ENCODE data around the gene ZBTB45. TPM values are rescaled to one million over a fixed set of nuclear protein-coding genes. Genes with fewer than 3 reads are reported as not detected.
"Not testable (repeated sequence)": the region's sequence is repeated elsewhere in the genome, so short reads cannot be mapped to it uniquely, and the experiment has no call there.

Gene ZBTB45
- polyA plus RNA-seq, 1 donor = 11.6 TPM

- DNase-seq = no peak
Measured at GRCh38 chr19:58474997-58475713, 44.5 kb downstream of the ZBTB45 start.

- no peak for DNase-seq
Measured at GRCh38 chr19:58474291-58474996, 45.2 kb downstream of the ZBTB45 start.

GRCh38 chr19:58473775-58474174, 45.8 kb downstream of the ZBTB45 start:
- no peak for DNase-seq

GRCh38 chr19:58471736-58472135, 47.9 kb downstream of the ZBTB45 start:
- no peak for DNase-seq

GRCh38 chr19:58470837-58471543, 48.6 kb downstream of the ZBTB45 start:
- not testable (repeated sequence) for DNase-seq

- no peak for DNase-seq
Measured at GRCh38 chr19:58469241-58470013, 50.2 kb downstream of the ZBTB45 start.

- DNase-seq = no peak
Measured at GRCh38 chr19:58468216-58468839, 51.3 kb downstream of the ZBTB45 start.

- peak; percentile 98 for DNase-seq
Measured at GRCh38 chr19:58466760-58467589, 52.6 kb downstream of the ZBTB45 start, which contains the start of gene ZNF324. ZNF324 (plus strand) TSS chr19:58467080; CDS start chr19:58469186, 2,106 bp downstream.

- DNase-seq = no peak
Measured at GRCh38 chr19:58466089-58466759, 53.4 kb downstream of the ZBTB45 start.

Other genes with a start within 250 kb of the ZBTB45 start
- gene ZNF8, start 240.9 kb downstream of the ZBTB45 start, polyA plus RNA-seq (ENCODE audit: insufficient read length) = 5.7 TPM
- 33.0 TPM for gene ERVK3-1, start 214.4 kb downstream of the ZBTB45 start, polyA plus RNA-seq (ENCODE audit: insufficient read length)
- gene ZSCAN22, start 192.8 kb downstream of the ZBTB45 start, polyA plus RNA-seq (ENCODE audit: insufficient read length) = 3.2 TPM
- gene A1BG, start 166.3 kb downstream of the ZBTB45 start, polyA plus RNA-seq (ENCODE audit: insufficient read length) = 2.6 TPM
- gene ZNF497, start 157.1 kb downstream of the ZBTB45 start, polyA plus RNA-seq (ENCODE audit: insufficient read length) = 2.4 TPM
- 1.6 TPM for gene ZNF837, start 138.8 kb downstream of the ZBTB45 start, polyA plus RNA-seq (ENCODE audit: insufficient read length)
- gene RPS5, start 132.5 kb downstream of the ZBTB45 start, polyA plus RNA-seq (ENCODE audit: insufficient read length) = 1,753 TPM
- not detected for gene RNF225, start 124.2 kb downstream of the ZBTB45 start, polyA plus RNA-seq (ENCODE audit: insufficient read length)
- 5.4 TPM for gene ZNF584, start 111.2 kb downstream of the ZBTB45 start, polyA plus RNA-seq (ENCODE audit: insufficient read length)
- 6.1 TPM for gene ZNF132, start 79.7 kb downstream of the ZBTB45 start, polyA plus RNA-seq (ENCODE audit: insufficient read length)
- 4.0 TPM for gene ZNF324B, start 68.2 kb downstream of the ZBTB45 start, polyA plus RNA-seq (ENCODE audit: insufficient read length)
- gene ZNF324, start 52.7 kb downstream of the ZBTB45 start, polyA plus RNA-seq (ENCODE audit: insufficient read length) = 6.3 TPM
- 8.7 TPM for gene ZNF446, start 43.5 kb downstream of the ZBTB45 start, polyA plus RNA-seq (ENCODE audit: insufficient read length)
- gene SLC27A5, start 7.8 kb downstream of the ZBTB45 start, polyA plus RNA-seq (ENCODE audit: insufficient read length) = 6.1 TPM
- gene TRIM28, start 24.3 kb upstream of the ZBTB45 start, polyA plus RNA-seq (ENCODE audit: insufficient read length) = 357 TPM
- 77.9 TPM for gene CHMP2A, start 35.3 kb upstream of the ZBTB45 start, polyA plus RNA-seq (ENCODE audit: insufficient read length)
- 74.0 TPM for gene UBE2M, start 38.8 kb upstream of the ZBTB45 start, polyA plus RNA-seq (ENCODE audit: insufficient read length)
- gene MZF1, start 53.5 kb upstream of the ZBTB45 start, polyA plus RNA-seq (ENCODE audit: insufficient read length) = 19.9 TPM